ACHN (cell line): ENCODE results near the gene MRGPRF.

ENCODE experiments used
- DNase-seq: peaks from one replicate; pipeline ENCODE4 v3.0.0-alpha.2; 2015
- in situ Hi-C: cut with HindIII; loops from 2 replicates; pipeline ENCODE4 v1.10.0; 2017; ENCODE audit warnings: low sequenced_read_pairs, low pct_ligation_motif_present, low pct_unique_long_range_greater_than_20kb

MRGPRF gene

GRCh38 chr11:68956547-68957254 is 56.3 kb downstream of the MRGPRF start:
- in situ Hi-C loops = no loop called here
- DNase-seq = no peak

- no peak for DNase-seq
- in situ Hi-C loops = no loop called here
Measured at GRCh38 chr11:68956142-68956541, 56.9 kb downstream of the MRGPRF start.

- no peak for DNase-seq
- in situ Hi-C loops = no loop called here
Measured at GRCh38 chr11:68955607-68955958, 57.5 kb downstream of the MRGPRF start.

GRCh38 chr11:68954836-68955606 is 58.0 kb downstream of the MRGPRF start:
- no peak for DNase-seq
- in situ Hi-C loops = no loop called here
